ENCODE measurements around the gene DVL1.

GRCh38 chr1:1388078-1388472 is 38.9 kb upstream of the DVL1 start:
- TF ChIP-seq POLR2A (IDR thresholded peaks at IDR 0.05; ENCODE audit: low read length) (no peak), GATA1 (IDR thresholded peaks at IDR 0.05; ENCODE audit: low read depth, low read length) (no peak)

All from erythroblast (primary cell).